K562 (cell line): ENCODE data around the gene MACROD2. TPM values are rescaled to one million over a fixed set of nuclear protein-coding genes. Genes with fewer than 3 reads are reported as not detected.

ENCODE experiments used
- AFF4 ChIP-seq: sonication (generic); formaldehyde crosslinking; IDR thresholded peaks from 2 replicates; pipeline ENCODE4 v1.8.0; 2023; ENCODE audit warnings: mild to moderate bottlenecking, missing genetic modification reagents
- MCM7 ChIP-seq, 2 experiments: fragments of 450-650 bp; IDR thresholded peaks; 2 replicates each; pipeline ENCODE4 v1.6.1; 2016 to 2018
- MECOM ChIP-seq: fragments of 250-450 bp; sonication (Bioruptor Pico); IDR thresholded peaks from 2 replicates; pipeline ENCODE4 v1.8.0; 2022; ENCODE audit warnings: inconsistent platforms
- NR2C2 ChIP-seq, 2 experiments: fragments of 200-800 bp in 1 of 2; sonication (Bioruptor generic) in 1 of 2; sonication (generic) in 1 of 2; formaldehyde crosslinking in 1 of 2; IDR thresholded peaks; 2 replicates each; pipeline versions ENCODE4 v1.6.1 to v1.8.0; 2016 to 2022; ENCODE audit warnings: mild to moderate bottlenecking in 1 of 2, missing compliant biosample characterization in 1 of 2, missing genetic modification characterization in 1 of 2, missing genetic modification reagents in 1 of 2
- PHB2 ChIP-seq: fragments of 450-650 bp; IDR thresholded peaks from 2 replicates; pipeline ENCODE4 v1.6.1; 2017; ENCODE audit warnings: low read depth
- POLR2G ChIP-seq: fragments of 200-400 bp; formaldehyde crosslinking; IDR thresholded peaks from 2 replicates; pipeline ENCODE4 v1.6.1; 2017; ENCODE audit warnings: low read depth, mild to moderate bottlenecking, antibody characterized with exemption, low read length, moderate library complexity
- PRMT5 ChIP-seq: sonication (generic); formaldehyde crosslinking; IDR thresholded peaks from 2 replicates; pipeline ENCODE4 v1.5.0; 2020; ENCODE audit warnings: missing genetic modification reagents
- RFX5 ChIP-seq: IDR thresholded peaks from 2 replicates; pipeline ENCODE4 v1.6.1; 2011; ENCODE audit warnings: low read depth, mild to moderate bottlenecking, improper control_type of control experiment, low read length
- XRCC4 ChIP-seq: IDR thresholded peaks from one replicate; pipeline ENCODE4 v1.6.1; 2011; ENCODE audit not compliant: insufficient read depth, insufficient read length; ENCODE audit errors: extremely low read depth
- ZC3H4 ChIP-seq: sonication (generic); formaldehyde crosslinking; IDR thresholded peaks from 2 replicates; pipeline ENCODE4 v1.9.0; 2021; ENCODE audit warnings: missing genetic modification reagents, borderline replicate concordance
- polyA plus RNA-seq, 8 experiments: library from polyadenylated mRNA; depleted of rRNA in 4 of 8; stranded (reverse) in 5 of 8; unstranded in 3 of 8; fragments of >200 nt; fragmentation: Nextera tagmentation in 2 of 8; fragmentation: Illumina TruSeq in 1 of 8; extraction: Ambion mirVana in 2 of 8; extraction: Trizol in 1 of 8; gene quantifications; 2 replicates each; pipeline versions ENCODE4 v1.2.1 to v1.2.3, GENCODE V29; 2011 to 2014; ENCODE audit warnings: inconsistent platforms in 1 of 8, missing spikeins in 1 of 8
- total RNA-seq, 7 experiments: library from RNA; depleted of rRNA in 6 of 7; stranded (reverse); fragments of >200 nt in 6 of 7; fragmentation: Illumina TruSeq in 2 of 7; extraction: Trizol in 2 of 7; gene quantifications; 2 replicates each; pipeline versions ENCODE4 v1.2.1 to v1.2.3, GENCODE V29; 2011 to 2021; ENCODE audit warnings: low replicate concordance in 1 of 7

The MACROD2 gene
- total and polyA plus RNA-seq, 9 of the 15 experiments (the other 6 are each of a cell fraction or from before 2014, with no cell fraction given) = not detected

- no peak for TF ChIP-seq PHB2
- no peak for TF ChIP-seq POLR2G
- TF ChIP-seq MECOM (CRISPR knock-in tag) = no peak
- TF ChIP-seq RFX5 = no peak
- no peak for TF ChIP-seq NR2C2 (CRISPR knock-in tag; IDR thresholded peaks at IDR 0.05)
- no peak for TF ChIP-seq NR2C2 (tag; IDR thresholded peaks at IDR 0.05)
- no peak for TF ChIP-seq MCM7 (IDR thresholded peaks at IDR 0.05)
- TF ChIP-seq XRCC4 = no peak
- no peak for TF ChIP-seq PRMT5 (CRISPR knock-in tag)
- TF ChIP-seq ZC3H4 (CRISPR knock-in tag) = no peak
- TF ChIP-seq AFF4 = no peak
These were observed 2004.8 kb downstream of the MACROD2 start (continued) for GRCh38 chr20:16000112-16000511.
